Myocyte (in vitro differentiated cells): ENCODE results near the gene DPH3. TPM values are rescaled to one million over a fixed set of nuclear protein-coding genes. Genes with fewer than 3 reads are reported as not detected.

ENCODE experiments used
- DNase-seq: peaks from one replicate; pipeline ENCODE4 v3.0.0-alpha.2; 2012; ENCODE audit warnings: low read depth
- total RNA-seq: library from RNA; depleted of rRNA; stranded (reverse); fragments of >200 nt; gene quantifications from 2 replicates; pipeline ENCODE4 v1.2.3, GENCODE V29; 2014

Gene DPH3
- total RNA-seq, 1 donor from 2014 or later = 29.9 TPM

DNA sequence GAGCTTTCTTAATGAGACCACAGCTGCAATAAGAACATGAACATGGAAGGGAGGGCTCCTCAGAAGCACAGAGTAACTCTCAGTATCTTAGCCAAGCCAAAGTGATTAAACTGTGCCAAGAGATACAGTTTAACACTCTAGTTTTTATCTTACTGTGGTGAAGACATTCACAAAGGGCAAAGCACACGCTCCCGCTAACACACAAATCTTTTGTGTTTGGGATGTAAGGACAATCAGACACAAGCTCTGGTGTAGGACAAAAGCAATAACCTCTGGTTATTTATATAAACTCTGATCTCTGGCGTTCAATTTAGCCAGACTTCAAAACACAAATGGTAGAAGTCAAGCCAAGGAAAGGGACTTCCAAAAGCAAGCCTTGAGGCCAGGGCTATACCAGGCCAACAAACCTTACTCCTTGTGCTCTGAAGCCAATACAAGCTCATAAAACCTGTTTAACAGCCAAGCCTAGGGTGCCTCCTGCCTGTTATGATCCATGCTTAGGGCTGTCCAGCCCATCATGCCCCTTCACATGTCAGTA, 27.8 kb downstream of the DPH3 start:
- DNase-seq = no peak

GRCh38 chr3:16236030-16236639, 28.6 kb downstream of the DPH3 start:
- DNase-seq = no peak

- DNase-seq = no peak
These were observed 30.5 kb downstream of the DPH3 start for GRCh38 chr3:16234281-16234680.

DNA sequence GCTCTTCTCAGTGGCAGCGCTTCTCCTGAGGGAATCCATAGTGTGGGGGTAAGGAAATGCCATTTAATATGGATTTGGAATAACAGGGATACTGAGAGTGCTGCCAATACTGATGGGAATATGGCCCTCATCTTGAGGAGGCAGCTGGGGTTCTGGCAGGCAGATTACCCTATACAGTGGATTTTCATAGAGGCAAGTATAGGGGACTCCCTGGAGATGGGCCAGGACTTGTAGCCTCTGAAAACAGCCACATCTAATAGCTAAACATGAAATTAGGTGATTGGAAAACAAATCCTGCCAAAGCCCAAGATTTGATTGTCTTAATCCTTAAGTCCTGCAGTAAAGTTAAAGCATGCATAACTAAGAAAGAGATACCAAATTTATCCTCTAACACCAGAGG, 30.9 kb downstream of the DPH3 start:
- DNase-seq = no peak

- no peak for DNase-seq
These were observed 32.8 kb downstream of the DPH3 start for GRCh38 chr3:16231983-16232382.

GRCh38 chr3:16229681-16230080, 35.1 kb downstream of the DPH3 start:
- DNase-seq = no peak

DNA sequence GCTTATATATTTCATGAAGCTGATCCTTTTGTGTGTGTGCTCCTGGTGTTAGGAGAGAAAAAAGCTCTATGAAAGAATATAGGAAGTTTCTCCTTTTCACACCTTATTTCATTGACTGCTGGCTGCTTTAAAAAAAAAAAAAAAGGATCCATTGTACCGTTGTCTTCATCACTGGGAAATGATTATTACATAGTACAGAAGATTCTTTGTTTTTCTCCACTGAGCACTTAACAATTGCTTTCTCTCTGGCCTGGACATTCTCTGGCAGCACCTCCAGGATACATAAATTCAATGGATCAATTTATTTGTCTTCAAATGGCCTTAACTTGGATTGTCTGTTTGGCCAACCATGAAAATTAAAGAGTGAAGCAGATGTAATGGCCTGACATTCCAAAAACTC, 37.2 kb downstream of the DPH3 start:
- no peak for DNase-seq

DNA sequence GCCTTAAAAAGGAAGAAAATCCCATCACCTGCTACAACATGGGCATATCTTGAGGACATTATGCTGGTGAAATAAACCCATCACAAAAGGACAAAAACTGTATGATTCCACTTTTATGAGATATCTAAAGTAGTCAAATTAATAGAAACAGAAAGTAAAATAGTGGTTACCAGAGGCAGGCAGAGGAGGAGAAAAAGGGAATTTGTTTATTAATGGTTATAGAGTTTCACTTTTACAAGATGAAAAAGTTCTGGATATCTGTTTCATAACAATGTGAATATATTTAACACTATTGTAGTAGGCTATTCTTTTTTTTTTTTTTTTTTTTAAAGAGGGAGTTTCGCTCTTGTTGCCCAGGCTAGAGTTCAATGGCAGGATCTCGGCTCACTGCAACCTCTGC, 40.4 kb downstream of the DPH3 start:
- no peak for DNase-seq

DNA sequence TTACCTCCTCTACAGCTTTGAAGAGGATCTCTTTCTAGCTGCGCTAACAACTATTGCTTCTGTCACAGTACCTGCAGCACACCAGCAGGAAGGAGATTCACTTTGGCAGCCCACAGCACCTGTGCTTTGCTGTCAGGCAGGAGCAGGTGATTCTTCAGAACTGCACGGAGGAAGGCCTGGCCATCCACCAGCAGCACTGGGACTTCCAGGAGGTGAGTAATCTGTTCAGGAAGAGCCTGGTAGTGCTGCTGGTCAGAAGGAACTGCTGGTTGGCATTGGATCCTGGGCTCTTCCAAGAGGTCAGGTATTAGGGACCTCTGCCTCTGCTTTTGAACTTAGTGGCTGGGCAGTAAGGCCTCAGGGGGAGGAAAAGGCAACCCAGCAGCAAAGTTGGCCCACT, 42.2 kb downstream of the DPH3 start:
- no peak for DNase-seq

DNA sequence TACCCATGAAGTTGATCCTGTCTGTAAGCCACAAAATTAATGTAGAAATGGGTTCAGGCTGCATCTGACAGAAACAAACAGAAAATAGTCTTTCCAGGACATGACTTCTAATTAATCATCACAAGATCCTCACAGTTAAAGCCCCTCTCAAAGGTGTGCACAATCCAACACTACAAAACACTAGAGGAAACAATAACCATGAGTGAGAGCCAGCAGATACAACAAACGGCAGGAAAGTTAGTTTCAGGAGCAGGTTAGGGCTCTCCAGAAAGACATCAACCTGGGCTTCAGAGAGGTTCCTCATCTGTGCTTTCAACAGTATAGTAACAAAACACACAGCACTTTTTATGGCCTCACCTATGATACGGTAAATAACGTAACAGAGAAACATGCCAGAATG, 42.8 kb downstream of the DPH3 start:
- no peak for DNase-seq

- peak; percentile 69 for DNase-seq
These were observed 45.0 kb downstream of the DPH3 start for GRCh38 chr3:16219777-16220176.

- no peak for DNase-seq
These were observed 48.3 kb downstream of the DPH3 start for GRCh38 chr3:16216373-16216935.

GRCh38 chr3:16214366-16214765, 50.4 kb downstream of the DPH3 start:
- no peak for DNase-seq

DNA sequence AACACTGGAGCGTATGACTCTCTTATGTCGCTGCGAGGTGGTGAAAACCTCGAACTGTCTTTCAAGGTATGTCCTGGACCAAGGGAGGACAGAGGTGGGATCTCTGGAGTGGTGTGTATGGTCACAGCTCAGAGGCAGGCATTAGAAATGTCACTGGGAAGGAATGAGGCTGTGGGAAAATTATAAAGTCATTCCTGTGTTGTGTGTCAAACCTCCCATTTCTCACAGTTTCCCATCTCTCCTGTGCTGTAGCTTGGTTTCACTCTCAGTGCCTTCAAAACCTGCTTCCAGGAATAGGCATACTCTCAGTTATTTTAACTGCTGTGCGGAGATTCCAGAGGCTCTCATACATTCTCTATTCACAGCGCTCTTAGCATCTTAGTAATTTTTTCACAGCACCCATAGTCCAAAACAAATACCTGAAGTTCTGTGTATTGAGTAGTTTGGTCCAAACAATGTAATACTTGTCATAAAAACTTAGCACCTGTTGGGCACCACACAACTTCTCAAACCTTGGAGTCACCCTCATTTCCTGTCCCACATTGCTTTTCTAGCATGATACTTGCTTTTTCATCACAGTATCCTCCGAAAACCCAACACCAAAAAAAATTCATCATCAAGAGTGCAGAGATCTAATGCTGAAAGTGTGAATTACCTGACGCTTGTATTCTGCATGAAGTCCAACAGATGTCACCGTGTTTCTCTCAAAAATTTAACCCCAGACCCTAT, 53.4 kb downstream of the DPH3 start:
- no peak for DNase-seq

Other genes starting within 250 kb of the DPH3 start
- gene GALNT15, start 90.3 kb downstream of the DPH3 start, total RNA-seq = 0.91 and 1.3 TPM in 2 replicates
- 9.3 and 12.9 TPM in 2 replicates for gene OXNAD1, start 269 bp upstream of the DPH3 start, total RNA-seq
- 57.4 and 76.0 TPM in 2 replicates for gene RFTN1, start 248.8 kb upstream of the DPH3 start, total RNA-seq